Measurements from ENCODE around the gene MTARC2.

The MTARC2 gene

GRCh38 chr1:220726634-220727033 lies 21.5 kb upstream of the MTARC2 start:
- peak; percentile 45 for TF ChIP-seq CTCF (IDR thresholded peaks at IDR 0.05; ENCODE audit: insufficient read depth, low read length, poor library complexity, severe bottlenecking)
- H3K27me3 ChIP-seq (replicated peaks; ENCODE audit: control insufficient read depth, insufficient read depth, low read length) = no peaks in the 10 kb centered on the region
- no peak for DNase-seq (ENCODE audit: extremely low read depth, insufficient read length)

GRCh38 chr1:220727519-220727918 lies 20.6 kb upstream of the MTARC2 start:
- Histone ChIP-seq H3K27me3 (replicated peaks; ENCODE audit: control insufficient read depth, insufficient read depth, low read length) (no peaks in the 10 kb centered on the region), H3K36me3 (ENCODE audit: control insufficient read depth, insufficient read depth, low read length) (no peaks in the 10 kb centered on the region), H3K4me3 (replicated peaks; ENCODE audit: low read depth, low read length) (no peak overlapping the region)
- no peak for TF ChIP-seq CTCF (IDR thresholded peaks at IDR 0.05; ENCODE audit: insufficient read depth, low read length, poor library complexity, severe bottlenecking)
- no peak for DNase-seq (ENCODE audit: extremely low read depth, insufficient read length)

More at GRCh38 chr1:220726634-220727033, 21.5 kb upstream of the MTARC2 start:
- Histone ChIP-seq H3K4me3 (replicated peaks; ENCODE audit: low read depth, low read length) (no peak overlapping the region), H3K36me3 (ENCODE audit: control insufficient read depth, insufficient read depth, low read length) (no peaks in the 10 kb centered on the region)

- TF ChIP-seq CTCF (IDR thresholded peaks at IDR 0.05; ENCODE audit: insufficient read depth, low read length, poor library complexity, severe bottlenecking) = no peak
- Histone ChIP-seq H3K36me3 (ENCODE audit: control insufficient read depth, insufficient read depth, low read length) (no peaks in the 10 kb centered on the region), H3K27me3 (replicated peaks; ENCODE audit: control insufficient read depth, insufficient read depth, low read length) (no peaks in the 10 kb centered on the region), H3K4me3 (replicated peaks; ENCODE audit: low read depth, low read length) (no peak overlapping the region)
- no peak for DNase-seq (ENCODE audit: extremely low read depth, insufficient read length)
These were observed 17.6 kb upstream of the MTARC2 start for GRCh38 chr1:220730486-220730885.

GRCh38 chr1:220732137-220732536 lies 16.0 kb upstream of the MTARC2 start:
- Histone ChIP-seq H3K27me3 (replicated peaks; ENCODE audit: control insufficient read depth, insufficient read depth, low read length) (no peaks in the 10 kb centered on the region), H3K4me3 (replicated peaks; ENCODE audit: low read depth, low read length) (no peak overlapping the region), H3K36me3 (ENCODE audit: control insufficient read depth, insufficient read depth, low read length) (no peaks in the 10 kb centered on the region)
- TF ChIP-seq CTCF (IDR thresholded peaks at IDR 0.05; ENCODE audit: insufficient read depth, low read length, poor library complexity, severe bottlenecking) = no peak
- no peak for DNase-seq (ENCODE audit: extremely low read depth, insufficient read length)

- Histone ChIP-seq H3K36me3 (ENCODE audit: control insufficient read depth, insufficient read depth, low read length) (no peaks in the 10 kb centered on the region), H3K27me3 (replicated peaks; ENCODE audit: control insufficient read depth, insufficient read depth, low read length) (no peaks in the 10 kb centered on the region), H3K4me3 (replicated peaks; ENCODE audit: low read depth, low read length) (no peak overlapping the region)
- no peak for TF ChIP-seq CTCF (IDR thresholded peaks at IDR 0.05; ENCODE audit: insufficient read depth, low read length, poor library complexity, severe bottlenecking)
- DNase-seq (ENCODE audit: extremely low read depth, insufficient read length) = no peak
These were observed 15.5 kb upstream of the MTARC2 start for GRCh38 chr1:220732621-220733020.

GRCh38 chr1:220733086-220733601 lies 15.0 kb upstream of the MTARC2 start:
- no peak overlapping the region for H3K4me3 ChIP-seq (replicated peaks; ENCODE audit: low read depth, low read length)
- peak; percentile 89 for TF ChIP-seq CTCF (IDR thresholded peaks at IDR 0.05; ENCODE audit: insufficient read depth, low read length, poor library complexity, severe bottlenecking)

More at GRCh38 chr1:220733086-220733601, 15.0 kb upstream of the MTARC2 start:
- Histone ChIP-seq H3K27me3 (replicated peaks; ENCODE audit: control insufficient read depth, insufficient read depth, low read length) (no peaks in the 10 kb centered on the region), H3K36me3 (ENCODE audit: control insufficient read depth, insufficient read depth, low read length) (no peaks in the 10 kb centered on the region)
- peak; percentile 48 for DNase-seq (ENCODE audit: extremely low read depth, insufficient read length)
